HEK293T (cell line): ENCODE data around the gene SYNE1.

Source experiments
- CTCF ChIA-PET: fragments of 350-600 bp; formaldehyde crosslinking; extraction: SDS; loops from one replicate; lab custom pipeline; 2021; ENCODE audit warnings: antibody characterized with exemption, inconsistent platforms; lab: Yijun Ruan, JAX
- POLR2A ChIA-PET: fragments of 350-600 bp; formaldehyde crosslinking; extraction: SDS; loops from one replicate; lab custom pipeline; 2020; ENCODE audit warnings: antibody characterized with exemption, inconsistent platforms; lab: Yijun Ruan, JAX
- DNase-seq: peaks from one replicate; pipeline ENCODE4 v3.0.0; 2012; ENCODE audit warnings: mixed read lengths; ENCODE audit errors: extremely low spot score
- ARNT ChIP-seq: fragments of 450-650 bp; IDR thresholded peaks from 2 replicates; pipeline ENCODE4 v1.6.1; 2017; ENCODE audit warnings: mild to moderate bottlenecking
- BHLHE40 ChIP-seq: fragments of 450-650 bp; IDR thresholded peaks from 2 replicates; pipeline ENCODE4 v1.6.1; 2016; ENCODE audit warnings: mild to moderate bottlenecking, moderate library complexity, borderline replicate concordance
- CTBP1 ChIP-seq: fragments of 450-650 bp; IDR thresholded peaks from 2 replicates; pipeline ENCODE4 v1.6.1; 2016; ENCODE audit warnings: borderline replicate concordance
- ELF4 ChIP-seq: fragments of 450-650 bp; IDR thresholded peaks from 2 replicates; pipeline ENCODE4 v1.6.1; 2017; ENCODE audit warnings: antibody characterized with exemption
- FOXA1 ChIP-seq: fragments of 450-650 bp; IDR thresholded peaks from 2 replicates; pipeline ENCODE4 v1.6.1; 2016; ENCODE audit warnings: mild to moderate bottlenecking
- FOXK2 ChIP-seq: fragments of 450-650 bp; IDR thresholded peaks from 2 replicates; pipeline ENCODE4 v1.6.1; 2016; ENCODE audit warnings: mild to moderate bottlenecking
- FOXM1 ChIP-seq: fragments of 450-650 bp; IDR thresholded peaks from 2 replicates; pipeline ENCODE4 v1.6.1; 2017; ENCODE audit warnings: mild to moderate bottlenecking, borderline replicate concordance
- HDGF ChIP-seq: fragments of 450-650 bp; IDR thresholded peaks from 2 replicates; pipeline ENCODE4 v1.6.1; 2017; ENCODE audit warnings: antibody characterized with exemption, borderline replicate concordance
- L3MBTL2 ChIP-seq: fragments of 450-650 bp; conservative IDR thresholded peaks from 2 replicates; pipeline ENCODE4 v1.6.1; 2016; ENCODE audit warnings: mild to moderate bottlenecking
- LEF1 ChIP-seq: fragments of 450-650 bp; IDR thresholded peaks from 2 replicates; pipeline ENCODE4 v1.6.1; 2017; ENCODE audit warnings: mild to moderate bottlenecking, borderline replicate concordance
- NFRKB ChIP-seq: fragments of 450-650 bp; IDR thresholded peaks from 2 replicates; pipeline ENCODE4 v1.6.1; 2016; ENCODE audit warnings: mild to moderate bottlenecking, moderate library complexity
- PKNOX1 ChIP-seq: fragments of 450-650 bp; IDR thresholded peaks from 2 replicates; pipeline ENCODE4 v1.6.1; 2016
- SP1 ChIP-seq: fragments of 450-650 bp; IDR thresholded peaks from 2 replicates; pipeline ENCODE4 v1.6.1; 2017
- SUZ12 ChIP-seq: fragments of 450-650 bp; IDR thresholded peaks from 2 replicates; pipeline ENCODE4 v1.6.1; 2016; ENCODE audit warnings: mild to moderate bottlenecking
- TARDBP ChIP-seq: fragments of 450-650 bp; IDR thresholded peaks from 2 replicates; pipeline ENCODE4 v1.6.1; 2016
- ZNF384 ChIP-seq: fragments of 450-650 bp; IDR thresholded peaks from 2 replicates; pipeline ENCODE4 v1.6.1; 2016

The SYNE1 gene

DNA sequence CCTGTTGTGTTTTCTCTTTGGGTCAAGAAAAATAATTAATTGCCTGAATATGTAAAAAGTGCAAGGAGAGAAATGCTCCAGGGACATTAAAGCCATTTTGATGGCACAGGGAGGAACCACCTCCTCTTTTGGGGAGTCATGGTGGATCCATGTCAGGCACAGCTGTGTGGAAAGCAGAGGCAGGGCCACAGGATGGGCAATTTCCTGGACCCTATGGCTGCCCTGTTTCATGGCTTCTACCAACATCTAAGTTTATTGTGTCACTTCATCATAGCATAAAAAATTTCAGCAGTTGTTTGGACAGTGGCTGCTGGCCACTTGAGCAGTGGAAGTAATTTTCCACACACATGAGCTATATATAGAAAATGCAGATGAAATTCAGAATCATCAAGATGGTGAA lies 238.2 kb downstream of the SYNE1 start:
- ChIA-PET POLR2A (no interaction called here), CTCF (no interaction called here)
- no peak for TF ChIP-seq SP1
- TF ChIP-seq PKNOX1, result no peak
- TF ChIP-seq SUZ12, result no peak
- no peak for TF ChIP-seq L3MBTL2
- TF ChIP-seq BHLHE40, result no peak
- no peak for TF ChIP-seq TARDBP
- no peak for TF ChIP-seq ARNT
- TF ChIP-seq ELF4, result no peak
- no peak for TF ChIP-seq LEF1
- no peak for TF ChIP-seq FOXK2
- TF ChIP-seq ZNF384, result no peak
- TF ChIP-seq NFRKB, result no peak
- TF ChIP-seq FOXA1, result no peak
- no peak for TF ChIP-seq CTBP1
- TF ChIP-seq HDGF, result no peak
- TF ChIP-seq FOXM1, result no peak
- no peak for DNase-seq

DNA sequence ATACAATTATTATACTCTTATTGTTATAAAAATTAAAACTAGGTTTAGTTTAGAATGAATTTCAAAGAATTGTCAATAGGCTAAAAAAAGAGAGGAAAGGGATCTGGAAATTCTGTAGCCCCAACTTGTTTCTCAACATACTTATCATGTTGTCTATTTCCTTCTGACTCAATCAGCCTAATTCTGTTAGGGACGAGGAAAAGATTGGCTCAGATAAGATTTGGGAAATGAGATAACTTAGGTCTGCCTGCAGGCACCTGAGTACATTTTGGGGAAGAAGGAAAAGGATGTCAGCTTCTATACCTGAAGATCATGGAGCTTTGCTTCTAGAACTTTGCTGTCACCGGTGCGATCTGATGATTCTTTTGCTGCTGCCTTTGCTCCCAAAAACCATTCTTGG lies 238.8 kb downstream of the SYNE1 start:
- CTCF ChIA-PET, result no interaction called here

DNA sequence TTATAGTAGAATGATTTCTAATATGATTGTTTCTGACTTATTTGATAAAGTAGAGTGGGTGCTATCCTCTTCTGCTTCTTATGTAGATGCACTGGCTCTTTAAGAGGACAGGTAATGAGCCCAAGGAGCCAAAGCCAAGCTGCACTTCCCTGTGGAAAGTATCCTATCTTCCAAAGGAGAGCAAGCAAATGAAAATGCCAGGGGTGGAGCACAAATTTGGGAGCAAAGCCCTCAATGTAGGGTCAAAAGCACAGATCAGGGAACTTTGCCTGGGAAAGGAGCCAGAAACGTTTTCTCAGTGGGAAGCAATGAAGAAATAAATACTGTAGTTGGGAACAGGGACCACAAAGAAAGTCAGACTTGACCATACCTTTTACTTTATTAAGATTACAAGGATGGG lies 242.9 kb downstream of the SYNE1 start:
- POLR2A ChIA-PET, result no interaction called here
- CTCF ChIA-PET, result no interaction called here
- DNase-seq, result no peak
- no peak for TF ChIP-seq FOXK2
- no peak for TF ChIP-seq ELF4
- TF ChIP-seq SP1, result no peak
- no peak for TF ChIP-seq PKNOX1
- no peak for TF ChIP-seq ARNT
- TF ChIP-seq LEF1, result no peak
- no peak for TF ChIP-seq BHLHE40
- no peak for TF ChIP-seq NFRKB
- no peak for TF ChIP-seq HDGF
- no peak for TF ChIP-seq TARDBP
- TF ChIP-seq SUZ12, result no peak
- TF ChIP-seq FOXM1, result no peak
- no peak for TF ChIP-seq CTBP1

More for the DNA sequence above, 238.8 kb downstream of the SYNE1 start:
- no peak for DNase-seq
- POLR2A ChIA-PET, result no interaction called here
- TF ChIP-seq LEF1, result no peak
- TF ChIP-seq FOXA1, result no peak
- no peak for TF ChIP-seq PKNOX1
- no peak for TF ChIP-seq ARNT
- TF ChIP-seq SP1, result no peak
- no peak for TF ChIP-seq CTBP1
- TF ChIP-seq TARDBP, result no peak
- no peak for TF ChIP-seq FOXM1
- TF ChIP-seq NFRKB, result no peak
- no peak for TF ChIP-seq BHLHE40
- TF ChIP-seq L3MBTL2, result no peak
- TF ChIP-seq ELF4, result no peak

DNA sequence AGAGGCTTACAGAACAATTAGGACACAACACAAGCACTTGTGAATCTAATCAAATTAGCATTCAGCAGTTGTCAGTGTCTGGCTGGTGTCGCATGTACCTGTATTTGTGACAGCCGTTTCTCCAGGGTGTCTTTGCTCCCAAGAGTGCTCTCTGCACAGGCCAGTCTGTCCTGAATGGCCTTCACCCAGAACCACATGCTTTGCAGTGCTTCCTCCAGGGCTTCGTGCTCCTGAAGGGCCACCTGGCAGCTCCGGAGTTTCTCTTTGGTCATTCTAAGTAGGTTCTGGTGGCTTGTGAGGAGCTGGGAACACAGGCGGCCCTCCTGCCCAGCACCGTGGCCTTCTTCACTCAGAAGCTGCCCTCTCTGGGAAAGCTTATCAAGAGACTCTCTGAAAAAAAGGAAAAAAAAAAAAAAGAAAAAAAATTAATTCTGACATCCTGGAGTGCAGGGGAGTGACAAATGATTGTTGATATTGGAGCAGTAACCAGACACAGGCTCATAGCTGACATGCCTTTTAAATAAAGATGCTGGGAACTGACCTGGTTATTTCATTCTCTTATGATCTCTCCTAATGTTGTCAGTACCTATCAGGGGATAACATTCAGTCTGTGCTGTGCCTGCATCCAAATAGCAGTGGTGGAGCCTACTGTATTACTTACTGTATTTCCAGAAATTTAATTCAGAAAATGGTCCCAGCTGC lies 245.8 kb downstream of the SYNE1 start:
- CTCF ChIA-PET, result interaction anchor here (0.6 kb wide), 2 partner anchors 123 to 221 kb away, joined by 3 read pairs; no protein-coding TSS in a partner anchor
- DNase-seq, result no peak
- POLR2A ChIA-PET, result no interaction called here
- no peak for TF ChIP-seq PKNOX1
- no peak for TF ChIP-seq LEF1
- TF ChIP-seq CTBP1, result no peak
- TF ChIP-seq SP1, result no peak
- no peak for TF ChIP-seq FOXM1
- no peak for TF ChIP-seq ARNT
- no peak for TF ChIP-seq FOXK2
- no peak for TF ChIP-seq NFRKB
- TF ChIP-seq FOXA1, result no peak

- ChIA-PET POLR2A (no interaction called here), CTCF (no interaction called here)
- no peak for DNase-seq
- no peak for TF ChIP-seq HDGF
- no peak for TF ChIP-seq FOXK2
- no peak for TF ChIP-seq ZNF384
- TF ChIP-seq ELF4, result no peak
- no peak for TF ChIP-seq SP1
- TF ChIP-seq ARNT, result no peak
- no peak for TF ChIP-seq SUZ12
- TF ChIP-seq PKNOX1, result no peak
- TF ChIP-seq TARDBP, result no peak
- no peak for TF ChIP-seq LEF1
- TF ChIP-seq CTBP1, result no peak
- TF ChIP-seq FOXM1, result no peak
- TF ChIP-seq BHLHE40, result no peak
- no peak for TF ChIP-seq NFRKB
- no peak for TF ChIP-seq FOXA1
Measured at GRCh38 chr6:152387091-152387490, 250.1 kb downstream of the SYNE1 start.
